Naive B cell (primary cell): ENCODE measurements around the gene SCN8A. TPM values are rescaled to one million over a fixed set of nuclear protein-coding genes. Genes with fewer than 3 reads are reported as not detected.
"Not testable (repeated sequence)": the region's sequence is repeated elsewhere in the genome, so short reads cannot be mapped to it uniquely, and the experiment has no call there.

Experiments
- ATAC-seq, 2 donors: fragments of 150-1000 bp; cut with Tn5 transposase; 2 replicates each; pipeline ENCODE4 v1.10.0; 2021; ENCODE audit warnings: low read depth in 2 of 2, mild to moderate bottlenecking in 2 of 2, moderate library complexity in 2 of 2
- DNase-seq: peaks from one replicate; pipeline ENCODE4 v3.0.0; 2022
- H3K27ac Mint-ChIP-seq, 6 donors: one replicate each; pipeline ENCODE4 v1.8.0; 2020 to 2022; ENCODE audit warnings: mild to moderate bottlenecking in 6 of 6, mixed read lengths in 6 of 6, moderate library complexity in 5 of 6, inconsistent platforms in 2 of 6
- H3K27me3 Mint-ChIP-seq, 3 donors: one replicate each; pipeline ENCODE4 v1.8.0; 2021 to 2022; ENCODE audit warnings: mixed read lengths in 3 of 3, mild to moderate bottlenecking in 1 of 3
- H3K36me3 Mint-ChIP-seq, 2 donors: one replicate each; pipeline ENCODE4 v1.8.0; 2020 to 2022; ENCODE audit warnings: mixed read lengths in 2 of 2, inconsistent platforms in 1 of 2, mild to moderate bottlenecking in 1 of 2
- H3K4me1 Mint-ChIP-seq, 3 donors: one replicate each; pipeline ENCODE4 v1.8.0; 2020 to 2022; ENCODE audit warnings: mixed read lengths in 3 of 3, inconsistent platforms in 1 of 3, mild to moderate bottlenecking in 1 of 3, moderate library complexity in 1 of 3
- H3K4me3 Mint-ChIP-seq, 8 donors: one replicate each; pipeline ENCODE4 v1.8.0; 2020 to 2022; ENCODE audit warnings: mild to moderate bottlenecking in 8 of 8, mixed read lengths in 8 of 8, moderate library complexity in 8 of 8, inconsistent platforms in 2 of 8
- H3K9me3 Mint-ChIP-seq, 7 donors: one replicate each; pipeline ENCODE4 v1.8.0; 2020 to 2022; ENCODE audit warnings: mixed read lengths in 7 of 7, mild to moderate bottlenecking in 5 of 7, inconsistent platforms in 2 of 7, moderate library complexity in 1 of 7
- polyA plus RNA-seq, 6 donors: library from polyadenylated mRNA; unstranded; fragments of 300-500 nt; fragmentation: Illumina TruSeq; gene quantifications; one replicate each; pipeline ENCODE4 v1.2.3, GENCODE V29; 2021; ENCODE audit warnings: low read depth in 6 of 6

Gene SCN8A
- polyA plus RNA-seq, 6 donors from 2014 or later = 0.08 to 0.83 (median 0.37) TPM

GRCh38 chr12:51821440-51822260, 230.6 kb downstream of the SCN8A start:
- no peak for DNase-seq
- H3K4me3 Mint-ChIP-seq = peak overlapping the region; percentile 50 to 85 (median 70)
- H3K36me3 Mint-ChIP-seq = no peaks in the 10 kb centered on the region
- ATAC-seq = peak; percentile 13 to 15
- H3K4me1 Mint-ChIP-seq = peaks cover 7 to 28% (median 9%) of the 10 kb centered on the region in 3 donors
- H3K27me3 Mint-ChIP-seq = peaks cover 10 to 33% (median 28%) of the 10 kb centered on the region in 3 donors
- no peaks in the 10 kb centered on the region for H3K9me3 Mint-ChIP-seq
- H3K27ac Mint-ChIP-seq = peak overlapping the region in 1 of 6 donors; percentile 18

GRCh38 chr12:51822261-51822616, 231.2 kb downstream of the SCN8A start:
- H3K27ac Mint-ChIP-seq = peak overlapping the region in 1 of 6 donors; percentile 18

GRCh38 chr12:51822956-51823355, 231.9 kb downstream of the SCN8A start:
- no peak for ATAC-seq
- H3K4me3 Mint-ChIP-seq = peak overlapping the region in 7 of 8 donors; percentile 19 to 85 (median 68)
- peak overlapping the region in 3 of 6 donors; percentile 30 to 39 (median 32) for H3K27ac Mint-ChIP-seq
- no peak for DNase-seq
- peaks cover 11 to 37% (median 13%) of the 10 kb centered on the region in 3 donors for H3K4me1 Mint-ChIP-seq
- H3K36me3 Mint-ChIP-seq = no peaks in the 10 kb centered on the region
- no peaks in the 10 kb centered on the region for H3K9me3 Mint-ChIP-seq
- peaks cover 9 to 25% (median 17%) of the 10 kb centered on the region in 3 donors for H3K27me3 Mint-ChIP-seq

More at GRCh38 chr12:51822261-51822616, 231.2 kb downstream of the SCN8A start:
- no peak for ATAC-seq
- no peaks in the 10 kb centered on the region for H3K9me3 Mint-ChIP-seq
- H3K4me3 Mint-ChIP-seq = peak overlapping the region; percentile 4 to 85 (median 66)
- no peak for DNase-seq
- H3K27me3 Mint-ChIP-seq = peaks cover 10 to 32% (median 23%) of the 10 kb centered on the region in 3 donors
- peaks cover 7 to 30% (median 9%) of the 10 kb centered on the region in 3 donors for H3K4me1 Mint-ChIP-seq
- no peaks in the 10 kb centered on the region for H3K36me3 Mint-ChIP-seq

- Mint-ChIP-seq H3K4me1 (peaks cover 18 to 45% (median 19%) of the 10 kb centered on the region in 3 donors), H3K27me3 (peaks cover 15 to 28% (median 20%) of the 10 kb centered on the region in 3 donors), H3K4me3 (peak overlapping the region in 3 of 8 donors; percentile 26 to 52 (median 49)), H3K9me3 (no peaks in the 10 kb centered on the region), H3K36me3 (no peaks in the 10 kb centered on the region), H3K27ac (peak overlapping the region in 2 of 6 donors; percentile 19 to 32)
- DNase-seq (no peak), ATAC-seq (no peak)
Observed at GRCh38 chr12:51823875-51824565, 233.0 kb downstream of the SCN8A start.

- H3K4me3 Mint-ChIP-seq = peak overlapping the region in 1 of 8 donors; percentile 41
- peaks cover 15 to 30% (median 29%) of the 10 kb centered on the region in 3 donors for H3K27me3 Mint-ChIP-seq
- H3K36me3 Mint-ChIP-seq = no peaks in the 10 kb centered on the region
- DNase-seq (no peak), ATAC-seq (no peak)
- H3K9me3 Mint-ChIP-seq = no peaks in the 10 kb centered on the region
- peaks cover 13 to 39% (median 14%) of the 10 kb centered on the region in 3 donors for H3K4me1 Mint-ChIP-seq
- peak overlapping the region in 1 of 6 donors; percentile 26 for H3K27ac Mint-ChIP-seq
Observed at GRCh38 chr12:51825216-51825615, 234.2 kb downstream of the SCN8A start.

GRCh38 chr12:51826881-51827280, 235.8 kb downstream of the SCN8A start:
- Mint-ChIP-seq H3K27ac (no peak overlapping the region), H3K4me1 (peaks cover 12 to 39% (median 14%) of the 10 kb centered on the region in 3 donors), H3K9me3 (no peaks in the 10 kb centered on the region), H3K27me3 (peaks cover 21 to 43% (median 36%) of the 10 kb centered on the region in 3 donors), H3K4me3 (no peak overlapping the region), H3K36me3 (no peaks in the 10 kb centered on the region)
- ATAC-seq (no peak), DNase-seq (no peak)

- H3K4me3 Mint-ChIP-seq = peak overlapping the region in 2 of 8 donors; percentile 32 to 36
- H3K27ac Mint-ChIP-seq = no peak overlapping the region
- H3K27me3 Mint-ChIP-seq = peaks cover 29 to 56% (median 49%) of the 10 kb centered on the region in 3 donors
- DNase-seq = no peak
- ATAC-seq = peak in 1 of 2 donors; percentile 35
- no peaks in the 10 kb centered on the region for H3K36me3 Mint-ChIP-seq
- peaks cover 20 to 41% (median 23%) of the 10 kb centered on the region in 3 donors for H3K4me1 Mint-ChIP-seq
- H3K9me3 Mint-ChIP-seq = no peaks in the 10 kb centered on the region
Observed at GRCh38 chr12:51827925-51828818, 237.1 kb downstream of the SCN8A start.

GRCh38 chr12:51829011-51829481, 238.0 kb downstream of the SCN8A start:
- DNase-seq = no peak
- H3K4me1 Mint-ChIP-seq = peaks cover 24 to 38% (median 30%) of the 10 kb centered on the region in 3 donors
- no peaks in the 10 kb centered on the region for H3K36me3 Mint-ChIP-seq
- no peak overlapping the region for H3K27ac Mint-ChIP-seq
- ATAC-seq = no peak
- no peaks in the 10 kb centered on the region for H3K9me3 Mint-ChIP-seq
- H3K4me3 Mint-ChIP-seq = no peak overlapping the region
- H3K27me3 Mint-ChIP-seq = peaks cover 37 to 64% (median 58%) of the 10 kb centered on the region in 3 donors

- Mint-ChIP-seq H3K27me3 (peaks cover 38 to 68% (median 60%) of the 10 kb centered on the region in 3 donors), H3K4me3 (no peak overlapping the region), H3K9me3 (no peaks in the 10 kb centered on the region), H3K4me1 (peaks cover 24 to 35% (median 30%) of the 10 kb centered on the region in 3 donors), H3K36me3 (no peaks in the 10 kb centered on the region), H3K27ac (peak overlapping the region in 1 of 6 donors; percentile 3)
- ATAC-seq = no peak
- DNase-seq = no peak
Observed at GRCh38 chr12:51829641-51830040, 238.6 kb downstream of the SCN8A start.

GRCh38 chr12:51831817-51832216, 240.8 kb downstream of the SCN8A start:
- not testable (repeated sequence) for ATAC-seq

GRCh38 chr12:51832354-51833107, 241.5 kb downstream of the SCN8A start:
- DNase-seq = no peak
- H3K4me3 Mint-ChIP-seq = peak overlapping the region in 3 of 8 donors; percentile 17 to 68 (median 58)
- peak overlapping the region in 2 of 6 donors; percentile 32 to 61 for H3K27ac Mint-ChIP-seq

More at GRCh38 chr12:51831817-51832216, 240.8 kb downstream of the SCN8A start:
- not testable (repeated sequence) for H3K27ac Mint-ChIP-seq, H3K9me3 Mint-ChIP-seq, H3K36me3 Mint-ChIP-seq, DNase-seq
- H3K4me3 Mint-ChIP-seq = peak overlapping the region in 1 of 8 donors; percentile 55
- H3K27me3 Mint-ChIP-seq = peaks cover 46 to 61% (median 58%) of the 10 kb centered on the region in 3 donors
- peaks cover 24 to 35% (median 26%) of the 10 kb centered on the region in 3 donors for H3K4me1 Mint-ChIP-seq

More at GRCh38 chr12:51832354-51833107, 241.5 kb downstream of the SCN8A start:
- Mint-ChIP-seq H3K9me3 (no peaks in the 10 kb centered on the region), H3K4me1 (peaks cover 24 to 30% (median 26%) of the 10 kb centered on the region in 3 donors), H3K36me3 (no peaks in the 10 kb centered on the region), H3K27me3 (peaks cover 48 to 64% (median 63%) of the 10 kb centered on the region in 3 donors)
- peak in 1 of 2 donors; percentile 58 for ATAC-seq
